Measurements from ENCODE around the gene RIPK4. TPM values are rescaled to one million over a fixed set of nuclear protein-coding genes. Genes with fewer than 3 reads are reported as not detected.
"Not testable (repeated sequence)": the region's sequence is repeated elsewhere in the genome, so short reads cannot be mapped to it uniquely, and the experiment has no call there.

The RIPK4 gene
- total RNA-seq, 1 experiment from 2014 or later = 41.2 TPM

DNA sequence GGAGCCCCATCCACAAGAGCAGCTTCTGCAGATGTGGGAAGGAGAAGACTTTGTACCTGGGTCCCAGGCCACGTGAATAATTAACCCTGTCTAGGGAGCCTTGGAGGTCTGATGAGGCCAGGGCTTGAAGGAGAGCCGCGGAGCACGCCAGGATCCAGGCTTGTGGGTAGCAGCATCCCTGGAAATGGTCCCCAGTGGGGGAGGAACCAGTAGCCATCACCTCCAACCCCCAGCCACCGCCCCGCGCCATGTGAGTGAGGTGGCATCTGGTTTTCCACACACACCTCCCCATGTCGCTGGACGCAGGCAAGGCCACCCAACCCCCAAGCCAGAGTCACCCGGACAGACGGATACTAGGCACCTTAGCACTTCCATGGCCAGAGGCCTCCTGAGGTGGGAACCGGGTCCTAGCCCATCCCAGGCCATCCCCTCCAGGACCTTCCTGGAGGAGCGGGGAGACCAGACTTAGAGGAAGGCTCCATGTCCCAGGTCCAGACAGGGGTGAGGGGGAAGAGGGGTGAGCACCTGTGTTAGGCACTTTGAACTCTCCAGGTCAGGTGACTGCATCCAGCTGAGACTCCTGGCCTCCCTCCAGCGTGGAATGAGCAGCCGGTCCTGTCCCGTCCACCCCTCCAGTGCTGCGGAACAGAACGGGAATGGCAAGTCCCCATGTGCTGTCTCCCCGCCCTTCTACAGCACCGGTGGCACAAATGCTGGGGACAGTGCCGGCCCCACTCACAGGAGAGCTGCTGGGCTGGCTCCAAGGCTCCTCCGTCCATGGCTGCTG is 53.2 kb downstream of the RIPK4 start:
- no peak for DNase-seq (ENCODE audit: low read depth)
- in situ Hi-C loops (cut with HindIII; ENCODE audit: low pct_unique_long_range_greater_than_20kb, low sequenced_read_pairs) = no loop called here

DNA sequence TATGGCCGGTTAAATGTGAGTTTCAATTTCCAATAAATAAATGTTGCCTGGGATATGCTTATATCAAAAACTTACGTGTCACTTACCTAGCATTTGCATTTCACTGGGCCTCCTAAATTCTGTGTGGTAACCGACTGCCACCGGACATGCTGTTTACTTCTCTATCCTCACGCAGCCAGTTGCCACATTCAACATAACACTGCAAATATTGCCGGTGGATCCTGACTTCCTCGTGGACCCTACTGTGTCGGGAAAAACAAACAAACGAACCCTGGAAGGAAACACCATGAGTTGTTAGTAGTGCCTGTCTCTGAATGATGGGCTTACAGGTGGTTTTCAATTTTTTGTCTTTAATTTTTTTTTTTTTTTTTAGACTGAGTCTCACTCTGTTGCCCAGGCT is 54.1 kb downstream of the RIPK4 start:
- in situ Hi-C loops (cut with HindIII; ENCODE audit: low pct_unique_long_range_greater_than_20kb, low sequenced_read_pairs) = no loop called here
- DNase-seq (ENCODE audit: low read depth) = no peak

DNA sequence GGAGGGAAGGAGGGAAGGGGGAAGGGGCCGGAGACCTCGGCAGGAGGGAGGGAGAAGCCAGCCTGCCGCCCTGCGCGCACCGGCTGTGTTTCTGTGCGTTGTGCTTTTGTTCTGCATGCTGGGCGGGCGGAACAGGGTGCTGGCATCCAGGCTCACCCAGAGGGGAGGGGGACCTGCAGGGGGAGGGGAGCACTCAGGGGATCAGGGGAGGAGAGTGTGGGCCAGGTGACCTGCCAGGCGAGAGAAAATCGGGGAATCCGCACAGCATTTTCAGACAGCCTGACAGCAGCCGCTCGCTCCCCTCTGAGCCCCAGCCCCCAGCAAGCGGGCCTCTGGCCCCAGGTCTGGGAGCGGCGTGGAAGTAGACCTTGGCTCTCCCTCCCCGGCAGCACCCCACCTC is 54.7 kb downstream of the RIPK4 start:
- in situ Hi-C loops (cut with HindIII; ENCODE audit: low pct_unique_long_range_greater_than_20kb, low sequenced_read_pairs) = no loop called here
- DNase-seq (ENCODE audit: low read depth) = no peak

DNA sequence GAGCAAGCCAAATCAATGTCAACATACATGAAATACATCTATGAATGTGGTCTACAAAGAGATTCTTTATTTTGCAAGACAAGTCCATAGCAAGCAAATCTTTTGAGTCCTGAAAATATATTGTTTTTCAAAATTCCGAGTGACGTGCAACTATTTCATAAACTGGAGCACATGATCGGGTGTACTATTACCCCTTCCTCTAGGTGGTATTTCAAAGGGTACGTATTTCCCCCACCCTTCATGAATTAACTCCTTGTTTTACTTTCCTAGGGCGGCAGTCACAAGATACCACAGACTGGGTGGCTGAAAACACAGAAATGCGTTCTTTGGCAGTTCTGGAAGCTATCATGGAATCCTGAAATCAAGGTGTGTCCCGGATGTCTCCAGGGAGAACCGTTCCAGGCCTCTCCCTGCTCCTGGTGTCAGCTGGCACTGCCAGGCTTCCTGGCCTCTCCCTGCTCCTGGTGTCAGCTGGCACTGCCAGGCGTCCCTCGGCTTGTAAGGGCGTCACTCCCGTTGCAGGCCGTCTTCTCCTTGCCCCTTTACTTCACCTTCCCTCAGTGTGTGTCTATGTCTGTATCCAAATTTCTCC is 55.3 kb downstream of the RIPK4 start:
- in situ Hi-C loops (cut with HindIII; ENCODE audit: low pct_unique_long_range_greater_than_20kb, low sequenced_read_pairs) = no loop called here
- no peak for DNase-seq (ENCODE audit: low read depth)

DNA sequence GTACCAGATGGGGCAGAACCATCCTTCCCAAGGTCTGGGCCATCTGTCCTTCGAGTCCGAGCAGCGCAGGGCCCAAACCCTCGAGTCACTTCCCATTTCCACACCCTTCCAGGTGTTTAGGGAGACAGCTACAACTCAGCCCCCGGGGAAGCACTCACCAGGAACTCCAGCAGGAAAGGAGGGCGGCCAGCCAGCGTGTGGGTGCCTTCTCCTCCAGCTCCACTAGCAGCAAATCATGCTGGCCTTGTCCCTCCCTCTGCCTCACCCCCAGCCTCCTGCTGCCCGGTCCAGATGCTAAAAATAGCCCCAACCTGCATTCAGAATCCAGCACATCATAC is 56.1 kb downstream of the RIPK4 start:
- DNase-seq (ENCODE audit: low read depth) = no peak
- in situ Hi-C loops (cut with HindIII; ENCODE audit: low pct_unique_long_range_greater_than_20kb, low sequenced_read_pairs) = no loop called here

DNA sequence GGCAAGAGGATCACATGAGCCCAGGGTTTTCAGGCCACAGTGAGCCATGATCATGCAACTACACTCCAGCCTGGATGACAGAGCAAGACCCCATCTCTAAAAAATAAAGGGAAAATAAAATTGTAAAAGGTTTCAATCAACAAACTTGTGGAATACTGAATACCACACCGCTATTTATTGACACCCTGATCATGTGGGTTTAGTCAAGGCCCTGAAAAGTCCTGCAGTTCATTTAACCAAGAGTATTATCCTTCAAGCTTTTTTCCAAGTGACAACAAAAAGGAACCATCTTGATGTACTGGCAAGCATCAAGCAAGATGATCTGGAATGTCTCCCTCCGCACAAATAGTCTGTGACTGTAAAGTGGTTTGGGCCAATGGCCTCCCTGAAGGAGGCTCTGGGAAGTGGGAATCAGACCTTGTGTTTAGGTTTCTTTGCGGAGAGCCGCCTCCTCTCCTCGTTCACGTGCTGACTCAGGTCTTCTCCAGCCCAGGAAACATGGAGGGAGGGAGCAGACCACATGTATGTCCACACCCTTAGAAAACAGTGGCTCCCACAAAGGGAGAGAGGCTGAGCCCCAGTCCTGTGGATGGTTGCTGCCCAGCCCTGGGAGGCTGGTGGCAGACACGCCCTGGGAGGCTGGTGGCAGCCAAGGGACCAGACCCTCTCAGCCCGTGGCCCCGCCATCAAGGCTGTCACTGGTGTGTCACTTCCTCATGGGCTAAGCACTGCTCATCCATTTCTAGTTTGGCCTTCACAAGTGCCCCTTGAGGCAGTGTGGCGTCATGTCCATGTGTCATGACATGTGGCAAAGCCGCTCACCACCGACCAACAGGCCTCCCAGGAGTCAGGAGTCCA is 56.7 kb downstream of the RIPK4 start:
- in situ Hi-C loops (cut with HindIII; ENCODE audit: low pct_unique_long_range_greater_than_20kb, low sequenced_read_pairs) = no loop called here
- no peak for DNase-seq (ENCODE audit: low read depth)

DNA sequence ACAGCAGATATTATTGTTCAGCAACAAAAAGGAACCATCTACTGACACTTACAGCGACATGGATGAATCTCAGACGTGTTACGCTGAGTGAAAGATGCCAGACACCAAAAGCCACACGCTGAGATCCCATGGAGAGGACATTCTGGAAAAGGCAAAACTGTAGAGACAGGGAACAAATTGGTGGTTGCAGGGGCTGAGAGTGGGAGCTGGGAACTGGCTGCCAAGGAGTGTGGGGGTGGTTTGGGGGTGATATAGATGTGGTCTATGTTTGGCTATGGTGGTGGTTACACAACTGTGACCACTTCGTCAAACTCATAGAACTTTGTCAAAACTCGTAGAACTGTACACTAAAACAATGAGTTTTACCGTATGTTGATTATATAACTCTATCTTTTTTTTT is 57.7 kb downstream of the RIPK4 start:
- no peak for DNase-seq (ENCODE audit: low read depth)
- in situ Hi-C loops (cut with HindIII; ENCODE audit: low pct_unique_long_range_greater_than_20kb, low sequenced_read_pairs) = no loop called here

DNA sequence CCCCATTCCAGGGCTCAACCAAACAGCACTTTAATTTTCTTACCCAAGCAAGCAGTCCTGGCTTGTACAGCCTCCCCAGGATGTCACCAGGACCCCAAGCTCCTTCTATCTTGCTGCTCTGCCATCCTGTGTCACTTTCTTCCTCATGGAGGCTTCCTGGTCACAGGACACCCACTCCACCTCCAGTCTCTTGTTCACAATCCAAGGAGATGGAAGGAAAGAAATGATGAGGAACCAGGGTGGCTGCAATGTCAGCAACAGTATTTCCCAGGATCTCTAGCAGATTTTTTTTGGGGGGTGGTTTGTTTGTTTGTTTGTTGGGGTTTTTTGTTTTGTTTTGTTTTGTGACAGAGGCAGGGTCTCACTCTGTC is 58.9 kb downstream of the RIPK4 start:
- in situ Hi-C loops (cut with HindIII; ENCODE audit: low pct_unique_long_range_greater_than_20kb, low sequenced_read_pairs) = no loop called here
- DNase-seq (ENCODE audit: low read depth) = no peak

GRCh38 chr21:41707231-41707959 is 59.5 kb downstream of the RIPK4 start:
- in situ Hi-C loops (cut with HindIII; ENCODE audit: low pct_unique_long_range_greater_than_20kb, low sequenced_read_pairs) = no loop called here
- DNase-seq (ENCODE audit: low read depth) = peak; percentile 28

DNA sequence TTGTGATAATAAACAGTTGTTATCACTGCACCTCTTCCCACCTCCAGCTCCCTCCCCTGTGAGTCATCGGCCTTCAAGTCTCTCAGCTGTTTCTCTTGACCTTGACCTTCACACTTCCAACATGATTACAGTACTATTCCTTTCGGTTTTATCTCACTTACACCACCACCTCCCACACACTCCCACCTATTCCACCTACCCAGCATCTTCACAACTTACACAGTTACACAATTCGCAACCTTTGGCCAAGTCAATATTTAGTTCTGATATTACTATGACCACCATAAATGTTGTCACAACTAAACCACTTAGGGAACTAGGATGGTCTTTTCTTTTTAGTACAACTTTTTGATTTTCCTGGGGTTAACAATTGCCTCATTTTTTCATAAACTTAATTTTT is 60.2 kb downstream of the RIPK4 start:
- in situ Hi-C loops (cut with HindIII; ENCODE audit: low pct_unique_long_range_greater_than_20kb, low sequenced_read_pairs) = no loop called here
- peak; percentile 31 for DNase-seq (ENCODE audit: low read depth)

- DNase-seq (ENCODE audit: low read depth) = no peak
- in situ Hi-C loops (cut with HindIII; ENCODE audit: low pct_unique_long_range_greater_than_20kb, low sequenced_read_pairs) = no loop called here
Measured at GRCh38 chr21:41706263-41706639, 60.6 kb downstream of the RIPK4 start.

GRCh38 chr21:41705546-41706262 is 61.1 kb downstream of the RIPK4 start:
- in situ Hi-C loops (cut with HindIII; ENCODE audit: low pct_unique_long_range_greater_than_20kb, low sequenced_read_pairs) = no loop called here
- DNase-seq (ENCODE audit: low read depth) = no peak

DNA sequence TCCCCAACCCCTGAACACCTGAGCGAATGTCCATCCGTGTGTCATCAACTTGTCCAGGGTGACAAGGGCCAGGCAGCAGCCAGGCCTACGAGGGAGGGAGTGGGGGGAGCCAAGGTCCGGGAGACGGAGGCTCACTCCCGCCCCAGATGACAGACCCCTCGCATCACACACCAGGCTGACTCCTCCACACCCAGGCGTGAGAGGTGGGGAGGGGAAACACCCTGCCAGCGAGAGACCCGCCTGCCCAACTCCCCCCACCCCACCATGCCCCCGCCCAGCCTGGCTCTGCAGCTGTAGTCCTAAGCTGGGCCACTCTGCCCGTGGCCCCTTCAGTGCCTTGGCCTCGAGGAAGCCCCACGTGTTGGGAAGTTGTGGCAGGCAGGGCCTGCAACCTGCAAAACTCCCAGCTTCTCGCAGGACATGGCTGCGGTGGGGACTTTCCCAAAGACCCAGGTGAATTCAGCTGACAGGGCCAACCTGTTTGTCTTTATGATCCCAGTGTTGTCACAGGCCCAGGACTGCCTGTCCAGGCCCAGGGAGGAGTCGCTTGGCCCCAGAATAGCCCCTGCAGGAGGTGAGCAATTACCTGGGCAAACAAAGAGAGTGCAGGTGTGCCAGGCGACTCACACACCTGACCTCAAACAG is 62.9 kb downstream of the RIPK4 start:
- in situ Hi-C loops (cut with HindIII; ENCODE audit: low pct_unique_long_range_greater_than_20kb, low sequenced_read_pairs) = no loop called here
- DNase-seq (ENCODE audit: low read depth) = no peak

GRCh38 chr21:41701749-41702148 is 65.1 kb downstream of the RIPK4 start:
- no peak for DNase-seq (ENCODE audit: low read depth)
- in situ Hi-C loops (cut with HindIII; ENCODE audit: low pct_unique_long_range_greater_than_20kb, low sequenced_read_pairs) = no loop called here

DNA sequence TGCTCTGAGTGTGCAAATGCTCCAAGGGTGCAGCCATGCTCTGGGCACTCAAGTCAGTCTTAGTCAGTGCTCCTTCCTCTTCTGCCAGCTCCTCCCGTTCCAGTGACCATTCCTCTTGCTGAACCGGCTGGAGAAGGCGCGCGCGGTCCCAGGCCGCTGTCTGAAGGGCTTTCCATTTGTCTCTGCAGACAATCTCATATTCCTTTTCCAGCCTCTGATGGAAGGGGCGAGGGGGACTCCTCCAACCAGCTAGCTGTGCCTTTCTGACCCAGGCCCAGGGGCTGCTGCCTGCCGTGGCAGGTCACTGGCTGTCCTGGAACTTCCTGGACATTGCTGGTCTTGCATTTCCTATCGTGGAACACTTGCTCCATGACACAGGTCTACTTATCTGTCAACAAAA is 67.5 kb downstream of the RIPK4 start:
- no peak for DNase-seq (ENCODE audit: low read depth)

GRCh38 chr21:41698071-41698470 is 68.8 kb downstream of the RIPK4 start:
- DNase-seq (ENCODE audit: low read depth) = no peak
- in situ Hi-C loops (cut with HindIII; ENCODE audit: low pct_unique_long_range_greater_than_20kb, low sequenced_read_pairs) = no loop called here

More for the DNA sequence above, 67.5 kb downstream of the RIPK4 start:
- in situ Hi-C loops (cut with HindIII; ENCODE audit: low pct_unique_long_range_greater_than_20kb, low sequenced_read_pairs) = no loop called here

GRCh38 chr21:41695513-41695912 is 71.3 kb downstream of the RIPK4 start:
- in situ Hi-C loops (cut with HindIII; ENCODE audit: low pct_unique_long_range_greater_than_20kb, low sequenced_read_pairs) = no loop called here
- no peak for DNase-seq (ENCODE audit: low read depth)

DNA sequence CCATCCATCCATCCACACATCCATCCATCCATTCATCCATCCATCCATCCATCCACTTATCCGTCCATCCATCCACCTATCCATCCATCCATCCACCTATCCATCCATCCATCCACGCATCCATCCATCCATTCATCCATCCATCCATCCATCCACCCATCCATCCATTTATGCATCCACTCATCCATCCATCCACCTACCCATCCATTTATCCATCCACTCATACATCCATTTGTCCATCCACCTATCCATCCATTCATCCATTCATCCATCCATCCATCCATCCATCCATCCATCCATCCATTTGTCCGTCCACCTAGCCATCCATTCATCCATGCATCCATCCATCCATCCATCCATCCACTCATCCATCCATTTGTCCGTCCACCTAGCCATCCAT is 72.8 kb downstream of the RIPK4 start:
- in situ Hi-C loops (cut with HindIII; ENCODE audit: low pct_unique_long_range_greater_than_20kb, low sequenced_read_pairs); DNase-seq (ENCODE audit: low read depth): not testable (repeated sequence)
